ENCODE data around the gene TNS4. TPM values are rescaled to one million over a fixed set of nuclear protein-coding genes. Genes with fewer than 3 reads are reported as not detected.

The TNS4 gene
- total and polyA plus RNA-seq, 2 of the 4 experiments (the other 2 are of a cell fraction): not detected

- Histone ChIP-seq H2AK5ac (ENCODE audit: low read depth, low read length) (peak within 1 kb of the TSS; percentile 80), H4K5ac (ENCODE audit: low read depth, low read length) (peak within 1 kb of the TSS; percentile 82), H3K9me3 (ENCODE audit: control insufficient read depth, insufficient read depth, low read length) (no peaks in the 10 kb centered on the region), H3K4me1 (ENCODE audit: control insufficient read depth, insufficient read depth, low read length) (peaks cover 20% of the 10 kb centered on the region), H4K8ac (ENCODE audit: low read depth in 2 of 2, low read length in 2 of 2) (peak within 1 kb of the TSS; percentile 56 to 95), H2BK5ac (ENCODE audit: low read depth, low read length, poor library complexity, severe bottlenecking) (peak within 1 kb of the TSS; percentile 76), H2BK120ac (ENCODE audit: low read depth, low read length) (peak within 1 kb of the TSS; percentile 76), H3K9ac (ENCODE audit: low read depth, low read length) (peak within 1 kb of the TSS; percentile 98), H3K14ac (replicated peaks; ENCODE audit: low read depth, low read length) (peak within 1 kb of the TSS; percentile 96), H2AFZ (replicated peaks; ENCODE audit: low read length, poor library complexity) (peak within 1 kb of the TSS; percentile 90), H3K79me1 (ENCODE audit: low read depth in 1 of 2, low read length in 2 of 2) (peaks cover 6 to 49% of the 10 kb centered on the region in 2 experiments; a peak in 2 of 4 replicates), H4K91ac (ENCODE audit: insufficient read depth, low read depth, low read length) (peak within 1 kb of the TSS; percentile 85), H3K4me2 (ENCODE audit: low read depth, low read length) (peak within 1 kb of the TSS; percentile 87), H3K56ac (ENCODE audit: extremely low read depth, insufficient read depth, low read length) (peak within 1 kb of the TSS; percentile 84), H3K4ac (ENCODE audit: low read depth, low read length) (peak within 1 kb of the TSS; percentile 81), H3K23ac (ENCODE audit: low read depth, low read length) (peak within 1 kb of the TSS; percentile 84), H3K27ac (ENCODE audit: insufficient read depth, low read length) (peak within 1 kb of the TSS; percentile 80), H3K9me1 (ENCODE audit: insufficient read depth, low read length) (peaks cover 11% of the 10 kb centered on the region), H3K27me3 (ENCODE audit: control insufficient read depth, insufficient read depth, low read length) (no peaks in the 10 kb centered on the region), H2BK15ac (ENCODE audit: low read depth, low read length) (peak within 1 kb of the TSS; percentile 25; the same call in 2 of the 3 replicates), H3K18ac (ENCODE audit: low read depth, low read length) (peak within 1 kb of the TSS; percentile 86), H2BK20ac (ENCODE audit: low read depth, low read length) (peak within 1 kb of the TSS; percentile 14; the same call in 1 of the 2 replicates), H2AK9ac (replicated peaks; ENCODE audit: low read depth, low read length, poor library complexity) (peak within 1 kb of the TSS; percentile 92), H3K36me3 (ENCODE audit: control insufficient read depth, insufficient read depth, low read length) (peaks cover 30% of the 10 kb centered on the region), H3K4me3 (ENCODE audit: insufficient read depth, low read depth, low read length) (peak within 1 kb of the TSS; percentile 98), H4K20me1 (ENCODE audit: insufficient read depth, low read length) (peaks cover 46% of the 10 kb centered on the region)
- WGBS, 2 experiments (ENCODE audit: extremely low coverage in 2 of 2, insufficient read length in 1 of 2): 1% methylated on average over 62 of the region's 98 CpGs; no CpG with 5 or more reads in 1 of the 2 experiments
- in situ Hi-C loops (cut with MboI; ENCODE audit: low sequenced_read_pairs): loop anchor here (5.0 kb wide), 1 partner anchor 89 kb away; no protein-coding TSS in a partner anchor
- intact Hi-C loops (cut with micrococcal nuclease): loop anchor here (1.0 kb wide), 1 partner anchor 90 kb away; no protein-coding TSS in a partner anchor
- POLR2A ChIA-PET (ENCODE audit: unreplicated experiment): interaction anchor here (0.6 to 1.6 kb wide), 8 partner anchors 26 to 159 kb away, joined by 3 to 5 read pairs (median 4); partner anchors contain the start of gene TOP2A
- ATAC-seq (ENCODE audit: low read depth) (peak; percentile 84), DNase-seq (peak; percentile 71)
- BruUV-seq (replicated peaks): TSS peak; percentile 96
- CTCF ChIA-PET: interaction anchor here (0.6 to 2.4 kb wide), 3 partner anchors 33 to 117 kb away, joined by 3 to 11 read pairs (median 3); no protein-coding TSS in a partner anchor
- dilution Hi-C loops (cut with HindIII; ENCODE audit: low sequenced_read_pairs, unreplicated experiment): no loop called here
- TF ChIP-seq POLR2A (IDR thresholded peaks at IDR 0.05; ENCODE audit: low read depth, low read length) (peak; percentile 94), SMC3 (IDR thresholded peaks at IDR 0.05; ENCODE audit: low read depth, low read length) (peak; percentile 55), BHLHE40 (IDR thresholded peaks at IDR 0.05; ENCODE audit: low read depth, low read length) (no peak), CTCF (conservative IDR thresholded peaks at IDR 0.05; ENCODE audit: low read depth, low read length) (peak; percentile 54), CEBPB (IDR thresholded peaks at IDR 0.05; ENCODE audit: low read depth, low read length) (peak; percentile 92), RCOR1 (IDR thresholded peaks at IDR 0.05; ENCODE audit: insufficient replicate concordance, low read length) (no peak), RAD21 (IDR thresholded peaks at IDR 0.05; ENCODE audit: low read length) (peak; percentile 49), MAFK (IDR thresholded peaks at IDR 0.05; ENCODE audit: low read depth, low read length) (no peak), MXI1 (IDR thresholded peaks at IDR 0.05; ENCODE audit: borderline replicate concordance, low read depth, low read length) (peak; percentile 81; the same call in 1 of the 2 replicates), ELK1 (IDR thresholded peaks at IDR 0.05; ENCODE audit: borderline replicate concordance, low read depth, low read length) (no peak), CHD1 (IDR thresholded peaks at IDR 0.05; ENCODE audit: low read depth, low read length) (no peak; the same call in 1 of the 2 replicates), USF2 (IDR thresholded peaks at IDR 0.05; ENCODE audit: low read depth, low read length) (no peak), MAZ (IDR thresholded peaks at IDR 0.05; ENCODE audit: borderline replicate concordance, low read depth, low read length) (peak; percentile 68; the same call in 1 of the 2 replicates)
These were observed 58.0 kb downstream of the TNS4 start, which contains the start of gene IGFBP4 for GRCh38 chr17:40443196-40443987. Gene IGFBP4, plus strand, starts transcription at chr17:40443450. Its CDS starts 286 bp downstream, at chr17:40443736.
